Measurements from ENCODE around the gene MYO1H.
"Not testable (repeated sequence)": the region's sequence is repeated elsewhere in the genome, so short reads cannot be mapped to it uniquely, and the experiment has no call there.

Gene MYO1H

DNA sequence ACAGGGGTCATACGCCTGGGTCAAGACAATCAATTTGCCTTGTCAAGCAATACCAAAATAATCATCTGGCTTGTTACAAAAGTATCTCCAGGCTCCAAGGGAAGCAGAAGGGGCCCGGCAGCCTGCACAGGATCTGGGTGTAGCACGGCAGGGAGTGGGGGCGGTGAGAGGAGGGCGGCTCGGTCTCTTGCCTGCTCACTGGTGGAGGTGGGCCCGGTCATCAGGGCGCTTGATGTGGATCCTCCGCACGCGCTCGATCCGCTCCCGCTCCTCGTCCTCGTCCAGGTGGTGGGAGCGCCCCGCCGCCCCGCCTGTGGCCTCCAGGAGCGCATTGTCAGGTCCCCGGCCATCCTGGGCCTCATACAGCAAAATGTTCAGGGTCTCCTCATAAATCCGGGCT lies 103.7 kb downstream of the MYO1H start:
- DNase-seq, result no peak

DNA sequence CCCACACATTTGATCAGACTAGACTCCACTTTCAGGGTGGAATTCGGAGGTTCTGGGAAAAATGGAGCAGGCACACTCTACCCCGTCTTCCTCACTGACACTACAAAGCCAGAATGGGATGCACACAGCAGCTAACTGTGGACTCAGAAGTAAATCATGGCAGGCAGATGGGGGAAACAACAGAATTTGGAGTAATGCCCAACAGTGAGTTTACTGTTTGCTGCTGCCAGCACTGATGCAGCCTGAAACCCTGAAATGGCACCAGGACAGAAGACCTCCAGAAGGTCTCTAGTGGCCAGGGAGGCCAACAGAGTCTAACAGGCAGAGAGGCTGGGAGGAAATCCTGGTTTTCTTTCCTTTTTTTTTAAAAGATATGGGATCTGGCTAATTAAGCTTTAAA lies 104.8 kb downstream of the MYO1H start:
- DNase-seq, result no peak

DNA sequence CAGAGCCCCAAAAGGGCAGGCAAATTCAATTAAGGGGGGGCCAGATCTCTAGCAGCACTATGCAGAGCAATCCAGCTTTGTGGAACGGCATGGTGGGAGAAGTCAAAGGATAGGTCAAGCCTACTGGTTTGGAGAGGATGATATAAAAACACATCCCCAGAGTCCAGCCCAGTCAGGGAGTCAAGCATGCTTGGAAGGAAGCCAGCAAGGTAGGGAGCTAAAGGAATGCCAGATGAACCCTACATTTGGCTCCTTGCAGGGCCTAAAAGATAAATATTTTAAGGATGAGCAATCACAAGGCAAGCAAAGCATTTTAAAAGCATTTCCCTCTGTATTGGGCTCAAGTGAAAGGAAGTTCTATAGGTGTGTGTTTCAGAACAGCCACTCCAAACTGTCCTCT lies 108.0 kb downstream of the MYO1H start:
- peak; percentile 32 for DNase-seq

DNA sequence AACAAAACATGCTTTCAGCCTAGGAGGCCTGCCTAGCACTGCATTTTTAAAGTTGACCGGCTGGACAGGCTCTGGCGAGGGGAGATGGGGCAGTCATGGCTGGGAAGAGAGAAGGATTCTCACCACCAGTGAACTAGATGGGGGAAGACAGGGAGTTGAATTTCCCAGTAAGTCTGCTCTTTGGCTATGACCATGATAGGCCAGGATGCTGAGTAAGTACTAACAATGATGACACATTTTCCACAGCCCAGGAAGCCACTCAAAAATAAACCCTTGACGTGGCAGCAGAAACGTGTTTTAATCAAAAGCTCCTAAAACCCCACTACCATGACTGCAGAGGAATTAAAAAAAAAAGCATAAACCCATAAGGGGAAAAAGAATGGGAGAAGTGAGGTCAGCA lies 110.4 kb downstream of the MYO1H start:
- DNase-seq, result peak; percentile 41

DNA sequence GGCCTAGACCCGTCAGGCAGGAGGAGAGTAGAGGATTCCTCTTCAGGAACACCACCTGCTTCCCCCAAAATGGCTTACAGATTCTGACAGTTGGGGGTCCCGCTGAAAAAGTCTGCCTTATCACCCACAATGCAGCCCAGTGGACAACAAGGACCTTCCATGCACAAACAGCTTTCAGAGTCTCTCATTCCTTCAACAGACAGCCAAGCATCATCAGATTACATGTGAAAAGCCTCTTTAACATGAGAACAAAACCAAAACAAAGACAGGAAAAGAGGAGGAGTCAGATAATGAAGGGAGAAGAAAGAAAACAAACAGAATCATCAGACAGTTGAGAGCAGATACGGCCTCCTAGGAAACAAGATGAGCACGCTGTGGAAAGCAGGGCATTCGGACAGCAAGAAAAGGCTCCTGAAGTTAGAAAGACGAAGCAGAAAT lies 111.1 kb downstream of the MYO1H start:
- no peak for DNase-seq

DNA sequence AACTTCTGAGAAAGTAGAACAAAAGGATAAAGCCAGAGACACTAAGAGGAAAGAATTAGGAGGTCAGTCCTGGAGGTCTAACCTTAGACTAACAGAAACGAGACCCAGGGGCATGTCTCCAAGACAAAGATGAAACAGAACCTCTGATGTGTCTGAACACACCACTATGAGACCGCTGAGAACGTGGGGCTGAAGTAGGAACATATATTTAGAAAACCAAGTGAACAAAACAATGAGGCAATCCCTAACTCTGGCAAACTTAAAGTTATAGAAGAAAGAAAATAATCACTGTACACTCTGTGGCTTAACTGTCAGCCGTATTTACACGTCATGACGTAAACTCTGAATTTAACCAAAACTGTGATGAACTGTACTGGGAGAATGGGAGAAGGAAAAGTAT lies 111.5 kb downstream of the MYO1H start:
- no peak for DNase-seq

DNA sequence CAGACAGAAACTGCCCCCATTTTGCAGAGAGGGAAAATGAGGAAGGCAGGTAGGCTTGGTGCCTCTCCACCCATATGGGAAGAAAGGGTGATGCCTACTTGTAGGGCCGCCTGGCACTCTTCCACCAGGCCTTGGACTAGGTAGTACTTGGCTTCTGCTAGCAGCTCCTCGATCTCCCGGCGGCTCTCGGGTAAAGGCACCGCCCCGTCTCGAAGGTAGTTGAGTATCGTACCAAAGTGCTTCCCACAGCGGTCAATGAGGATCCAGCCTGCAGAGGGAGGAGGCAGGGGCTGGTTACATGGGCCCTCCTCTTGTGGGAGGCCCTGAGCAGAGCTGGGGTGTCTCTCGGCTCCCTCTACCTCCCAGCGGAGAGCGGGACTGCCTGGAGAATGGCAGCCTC lies 112.8 kb downstream of the MYO1H start:
- DNase-seq, result no peak

DNA sequence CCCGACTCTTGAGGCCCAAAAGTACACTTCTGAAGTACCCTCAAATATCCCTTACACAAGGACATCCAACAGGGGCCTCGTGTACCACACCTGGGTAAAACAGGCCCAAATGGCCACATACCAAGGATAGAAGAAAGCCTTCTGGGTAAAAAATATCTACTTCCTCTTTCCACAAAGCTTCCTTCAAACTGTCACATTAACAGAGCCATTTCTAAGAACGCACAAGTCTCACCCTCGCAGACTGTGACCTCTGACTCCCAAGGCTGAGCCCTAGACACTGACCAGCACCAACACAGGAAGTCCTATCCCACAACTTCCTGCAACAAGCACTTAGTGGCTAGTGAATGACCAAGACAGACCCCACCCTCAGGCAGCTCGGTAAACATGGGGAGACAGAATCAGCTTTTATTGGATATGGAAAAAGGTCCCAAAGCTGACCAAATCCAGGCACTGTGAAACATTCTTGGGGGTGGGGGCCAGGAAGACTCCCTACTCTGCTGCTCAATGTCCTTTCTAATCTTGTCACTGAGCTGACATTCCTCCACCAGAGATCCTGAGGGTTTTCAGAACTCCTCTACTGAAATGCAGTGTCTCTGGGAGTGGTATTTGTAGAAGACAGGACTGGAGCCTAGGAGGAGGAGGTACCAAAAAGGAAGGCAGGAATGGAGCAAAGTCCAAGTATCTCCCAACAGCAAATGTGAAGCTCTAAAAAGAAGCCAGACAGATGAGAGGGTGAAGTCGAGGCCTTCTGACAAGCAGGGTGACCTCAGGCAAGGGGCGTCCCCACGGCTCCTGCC lies 113.5 kb downstream of the MYO1H start:
- DNase-seq, result peak; percentile 82

DNA sequence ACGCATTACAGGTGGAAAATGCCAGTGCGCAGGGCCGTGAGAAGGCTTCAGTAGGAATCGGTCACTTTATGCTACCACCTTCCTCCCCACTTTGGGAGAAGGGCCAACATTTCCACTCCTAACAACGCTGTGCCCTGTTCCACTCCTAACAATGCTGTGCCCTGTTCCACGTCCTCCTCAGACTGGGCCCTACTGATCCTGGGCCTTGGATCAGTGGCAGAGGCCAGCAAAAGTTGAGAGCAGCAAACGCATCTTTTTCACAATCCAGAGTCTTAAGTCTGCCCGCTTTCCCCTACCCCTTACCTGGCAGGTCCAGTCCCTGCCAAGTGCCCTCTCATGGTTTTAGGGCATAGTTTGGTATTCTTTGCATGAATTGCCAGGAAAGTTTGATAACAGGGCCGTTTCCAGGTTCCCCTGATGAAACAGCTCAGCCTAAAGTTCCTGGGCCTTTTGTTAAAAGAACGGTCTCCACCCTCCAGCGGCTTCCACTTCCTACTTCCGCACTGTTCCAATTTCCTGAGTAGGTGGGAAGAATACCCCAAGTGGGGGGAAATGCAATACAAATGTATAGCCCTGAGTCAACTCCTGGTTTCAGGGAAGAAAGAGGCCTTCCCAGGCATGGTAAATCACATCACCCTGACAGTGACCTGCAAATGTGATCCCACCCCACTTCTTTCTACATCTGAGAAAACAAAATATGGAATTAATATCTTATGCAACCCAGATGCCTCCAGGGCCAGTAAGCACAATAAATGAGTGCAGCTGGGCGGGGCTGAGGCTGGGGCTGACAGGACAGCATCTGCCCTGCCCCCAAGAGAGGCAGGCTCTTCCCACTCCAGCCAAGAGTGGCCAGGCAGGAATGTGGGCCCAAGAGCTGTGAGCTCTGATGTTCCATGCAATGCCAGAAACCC lies 114.4 kb downstream of the MYO1H start:
- peak; percentile 98 for DNase-seq

DNA sequence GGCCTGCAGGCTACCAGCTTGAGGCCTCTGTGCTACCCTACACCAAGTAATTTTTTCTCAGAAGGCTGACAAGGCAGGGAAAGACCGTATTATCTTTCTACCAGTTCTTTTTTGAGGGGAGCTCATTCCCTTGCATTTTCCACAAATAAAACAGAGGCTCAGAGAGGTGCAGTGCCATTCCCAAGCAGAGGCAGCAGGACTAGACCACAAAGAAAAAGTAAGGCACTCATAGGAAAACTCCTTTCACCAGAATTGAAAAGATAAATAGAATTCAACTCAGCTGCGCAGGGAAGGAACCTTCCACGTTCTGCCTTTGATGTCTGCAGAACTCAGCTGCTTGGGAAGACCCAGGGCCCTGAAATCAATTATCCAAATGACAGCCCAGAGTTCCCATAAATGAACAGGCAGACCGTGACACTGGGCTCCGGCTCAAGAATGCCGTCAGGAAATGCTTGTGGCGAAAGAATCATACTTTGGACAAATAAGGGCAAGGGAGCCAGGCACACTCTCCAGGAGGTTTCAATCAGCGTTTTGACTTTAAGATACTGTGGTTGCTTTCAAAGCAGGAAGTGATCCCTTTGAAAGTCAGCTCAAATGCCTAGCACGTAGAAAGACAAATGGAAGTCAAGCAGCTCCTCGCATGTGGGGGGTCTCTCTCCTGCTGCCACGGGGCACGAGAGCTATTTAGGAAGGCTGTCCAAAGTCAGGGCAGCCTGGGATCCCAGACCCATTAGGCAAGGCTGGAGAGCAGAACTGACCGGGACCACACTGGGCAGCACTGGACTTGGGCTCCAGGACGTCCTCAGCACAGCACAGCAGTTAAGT lies 115.4 kb downstream of the MYO1H start:
- DNase-seq, result peak; percentile 98

DNA sequence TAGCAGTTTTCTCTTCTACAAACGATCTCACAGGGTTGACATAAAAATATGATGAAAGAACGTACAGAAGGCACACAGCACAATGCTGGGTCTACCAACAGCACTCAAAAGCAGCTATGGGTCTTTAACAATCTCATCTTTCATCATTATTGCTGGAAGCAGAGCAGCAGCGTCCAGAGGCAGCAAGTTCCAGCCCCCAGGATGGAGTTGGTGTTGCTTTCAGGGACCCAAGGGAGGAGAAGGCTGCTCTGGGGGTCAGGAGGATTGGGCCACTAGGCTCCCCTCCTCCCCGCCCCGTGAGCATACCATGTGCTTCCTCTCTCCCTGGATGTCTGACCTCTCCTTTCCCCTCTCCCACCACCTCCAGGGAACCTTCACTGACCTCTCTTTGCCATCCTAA lies 116.1 kb downstream of the MYO1H start:
- peak; percentile 33 for DNase-seq

DNA sequence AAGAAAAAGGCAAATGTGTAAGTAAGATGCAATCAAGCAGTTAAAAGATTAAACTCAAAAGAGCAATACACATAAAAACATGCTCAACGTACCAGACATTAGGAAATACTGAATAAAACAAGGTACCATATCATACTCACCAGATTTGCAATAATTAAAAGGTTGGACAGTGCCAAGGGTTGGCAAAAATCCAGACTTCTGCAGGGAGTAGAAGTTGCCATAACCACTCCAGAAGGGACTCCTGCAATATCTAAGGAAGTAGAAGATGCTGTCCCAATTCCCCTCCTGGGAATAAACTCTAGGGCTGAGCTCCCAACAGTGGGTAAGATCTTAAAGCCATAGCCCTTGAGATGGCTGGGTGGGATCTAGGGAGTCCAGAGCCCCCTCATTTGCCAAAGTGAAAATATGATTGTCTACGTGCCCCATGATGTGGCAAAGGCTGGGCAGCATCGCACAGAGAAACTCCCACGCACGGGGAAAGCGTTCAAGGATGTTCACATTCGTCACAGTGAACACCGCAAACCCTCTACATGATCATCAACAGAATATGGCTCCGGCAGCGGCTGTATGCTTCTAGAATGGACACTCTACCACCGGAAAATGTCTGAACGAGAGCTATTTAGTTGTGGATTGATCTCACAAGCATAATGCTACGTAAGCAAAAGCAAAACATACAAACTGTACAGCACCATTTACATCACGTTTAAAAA lies 117.1 kb downstream of the MYO1H start:
- DNase-seq, result no peak

DNA sequence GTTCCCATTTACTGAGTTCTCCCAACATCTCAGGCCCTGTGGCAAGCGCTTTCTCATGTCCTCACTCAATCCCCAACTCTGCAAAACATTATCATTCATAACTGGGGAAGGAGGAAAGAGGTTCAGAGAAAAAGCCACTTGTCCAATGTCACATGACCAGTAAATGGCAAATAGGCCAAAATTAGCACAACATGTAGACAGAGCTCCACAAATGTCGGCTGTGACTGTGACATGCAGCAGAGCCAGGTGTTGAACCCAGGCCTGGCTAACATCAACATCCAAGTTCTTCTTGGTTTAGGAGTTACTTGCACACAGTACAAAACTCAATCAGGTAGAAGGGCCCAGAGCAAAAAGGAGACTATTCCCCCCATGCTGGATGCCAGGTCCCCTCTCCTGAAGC lies 118.6 kb downstream of the MYO1H start:
- DNase-seq, result no peak

DNA sequence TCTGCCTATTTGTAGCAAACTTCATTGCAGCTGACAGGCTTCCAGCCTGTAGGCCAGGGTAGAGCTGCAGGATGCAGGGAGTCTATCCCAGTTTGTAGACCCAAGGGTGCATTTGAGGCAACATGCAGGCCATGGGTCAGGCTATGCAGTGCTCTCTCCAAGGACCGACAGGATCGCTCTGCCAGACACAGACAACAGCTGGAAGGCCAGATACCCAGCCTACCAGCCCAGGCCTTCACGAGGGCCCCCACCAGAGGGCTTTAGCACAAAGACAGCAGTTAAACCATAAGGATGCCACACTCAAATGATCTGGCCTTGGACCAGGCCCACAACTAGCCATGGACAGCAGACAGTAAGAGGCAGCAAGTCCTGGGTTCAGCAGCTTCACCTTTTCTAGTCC lies 119.1 kb downstream of the MYO1H start:
- no peak for DNase-seq

DNA sequence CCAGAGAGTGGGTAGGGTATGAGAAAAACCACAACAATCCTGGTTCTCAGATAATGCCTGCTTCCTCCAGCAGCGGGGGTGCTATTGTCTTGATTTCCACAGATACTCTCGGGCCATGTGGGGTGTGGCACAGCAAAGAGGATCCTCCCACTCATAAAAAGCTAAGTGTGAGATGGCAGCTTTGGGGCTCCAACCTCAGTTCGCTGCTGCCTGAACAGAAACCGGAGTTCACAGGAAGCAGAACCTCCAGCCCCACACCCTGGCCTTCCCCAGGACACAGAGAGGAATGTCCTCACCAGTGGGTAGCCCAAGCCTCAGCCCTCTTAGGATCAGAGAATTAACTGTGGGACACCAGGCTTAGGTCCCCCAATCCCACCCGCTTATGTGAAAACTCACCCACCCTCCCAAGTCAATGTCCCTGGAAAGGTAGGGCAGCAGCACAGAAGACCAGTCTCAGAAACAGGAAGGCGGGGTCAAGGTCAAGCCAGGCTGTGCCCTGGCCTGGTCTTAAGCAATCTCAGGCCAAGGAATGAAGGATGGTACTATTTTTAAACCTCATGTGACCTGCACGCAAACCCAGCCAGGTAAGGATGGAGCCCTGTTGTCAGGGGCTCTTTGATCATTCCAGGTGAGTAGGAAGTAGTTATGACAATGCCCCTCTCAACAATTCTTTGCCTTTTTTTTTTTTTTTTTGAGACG lies 120.4 kb downstream of the MYO1H start:
- DNase-seq, result no peak

DNA sequence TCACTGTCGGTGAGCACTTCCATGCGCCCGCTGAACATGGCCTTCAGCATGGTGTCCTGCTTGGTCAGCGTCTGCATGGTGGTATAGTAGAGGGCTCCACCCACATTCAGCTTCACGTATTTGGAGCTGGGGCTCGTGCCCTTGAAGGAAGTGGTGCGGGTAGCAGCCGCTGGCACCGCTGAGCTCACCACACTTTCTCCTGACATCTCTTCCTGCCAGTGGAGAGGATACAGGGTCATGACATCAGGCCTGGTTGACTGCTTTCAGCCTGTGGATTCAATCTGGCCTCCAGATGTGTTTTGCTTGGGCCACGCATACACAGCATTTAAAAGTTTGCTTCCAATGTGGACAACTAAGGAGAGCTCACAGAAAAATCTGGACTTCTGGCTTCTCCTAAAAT lies 121.8 kb downstream of the MYO1H start:
- DNase-seq, result peak; percentile 62

DNA sequence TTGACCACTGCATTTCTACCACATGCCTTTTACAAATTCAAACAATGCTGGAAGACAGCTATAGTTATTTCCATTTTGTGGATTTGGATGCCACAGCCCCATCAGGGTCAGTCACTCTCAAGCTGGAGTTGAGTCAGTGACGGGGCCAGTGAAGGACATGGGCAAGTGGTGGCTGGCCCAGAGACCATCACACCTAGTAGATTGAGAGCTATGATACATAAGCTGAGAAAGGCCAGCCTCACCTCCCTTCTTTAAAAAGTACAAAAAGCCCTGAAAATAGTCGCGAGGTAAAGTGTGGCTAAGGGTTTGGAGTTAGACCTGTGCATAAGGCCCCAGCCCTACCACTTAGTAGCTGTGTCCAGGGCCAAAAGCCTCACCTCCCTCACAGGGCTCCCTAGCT lies 125.3 kb downstream of the MYO1H start:
- no peak for DNase-seq

DNA sequence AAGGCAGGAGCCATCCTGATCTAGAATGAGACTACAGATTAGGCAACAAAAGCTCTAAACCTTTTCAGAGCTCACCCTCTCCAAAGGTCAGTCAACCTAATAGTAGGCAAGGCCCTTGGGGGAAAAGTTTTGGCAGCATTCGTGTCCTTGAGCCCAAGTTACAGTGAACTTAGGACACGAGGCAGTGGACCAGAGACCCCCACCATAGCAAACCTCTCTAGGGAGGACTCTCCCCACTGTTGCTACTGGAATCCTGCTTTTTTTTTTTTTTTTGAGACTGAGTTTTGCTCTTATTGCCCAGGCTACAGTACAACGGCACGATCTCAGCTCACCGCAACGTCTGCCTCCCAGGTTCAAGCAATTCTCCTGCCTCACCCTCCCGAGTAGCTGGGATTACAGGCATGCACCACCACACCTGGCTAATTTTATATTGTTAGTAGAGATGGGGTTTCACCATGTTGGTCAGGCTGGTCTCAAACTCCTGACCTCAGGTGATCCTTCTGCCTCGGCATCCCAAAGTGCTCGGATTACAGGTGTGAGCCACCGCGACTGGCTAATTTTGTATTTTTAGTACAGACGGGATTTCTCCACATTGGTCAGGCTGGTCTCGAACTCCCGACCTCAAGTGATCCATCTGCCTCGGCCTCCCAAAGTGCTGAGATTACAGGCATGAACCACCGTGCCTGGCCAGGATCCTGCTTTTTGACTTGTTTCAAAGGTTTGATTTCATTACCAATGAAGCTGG lies 126.0 kb downstream of the MYO1H start:
- DNase-seq, result not testable (repeated sequence)

DNA sequence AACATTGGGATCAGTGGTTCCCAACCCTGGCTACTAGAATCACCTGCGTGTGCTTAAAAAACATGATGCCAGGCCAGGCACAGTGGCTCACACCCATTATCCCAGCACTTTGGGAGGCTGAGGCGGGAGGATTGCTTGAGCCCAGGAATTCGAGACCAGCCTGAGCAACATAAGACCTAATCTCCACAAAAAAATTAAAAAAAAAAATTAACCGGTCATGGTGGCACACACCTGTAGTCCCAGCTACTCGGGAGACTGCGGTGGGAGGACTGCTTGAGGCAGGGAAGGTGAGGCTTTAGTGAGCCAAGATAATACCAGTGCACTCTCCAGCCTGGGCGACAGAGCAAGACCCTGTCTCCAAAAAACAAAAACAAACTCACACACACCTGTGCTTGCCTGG lies 127.4 kb downstream of the MYO1H start:
- no peak for DNase-seq

DNA sequence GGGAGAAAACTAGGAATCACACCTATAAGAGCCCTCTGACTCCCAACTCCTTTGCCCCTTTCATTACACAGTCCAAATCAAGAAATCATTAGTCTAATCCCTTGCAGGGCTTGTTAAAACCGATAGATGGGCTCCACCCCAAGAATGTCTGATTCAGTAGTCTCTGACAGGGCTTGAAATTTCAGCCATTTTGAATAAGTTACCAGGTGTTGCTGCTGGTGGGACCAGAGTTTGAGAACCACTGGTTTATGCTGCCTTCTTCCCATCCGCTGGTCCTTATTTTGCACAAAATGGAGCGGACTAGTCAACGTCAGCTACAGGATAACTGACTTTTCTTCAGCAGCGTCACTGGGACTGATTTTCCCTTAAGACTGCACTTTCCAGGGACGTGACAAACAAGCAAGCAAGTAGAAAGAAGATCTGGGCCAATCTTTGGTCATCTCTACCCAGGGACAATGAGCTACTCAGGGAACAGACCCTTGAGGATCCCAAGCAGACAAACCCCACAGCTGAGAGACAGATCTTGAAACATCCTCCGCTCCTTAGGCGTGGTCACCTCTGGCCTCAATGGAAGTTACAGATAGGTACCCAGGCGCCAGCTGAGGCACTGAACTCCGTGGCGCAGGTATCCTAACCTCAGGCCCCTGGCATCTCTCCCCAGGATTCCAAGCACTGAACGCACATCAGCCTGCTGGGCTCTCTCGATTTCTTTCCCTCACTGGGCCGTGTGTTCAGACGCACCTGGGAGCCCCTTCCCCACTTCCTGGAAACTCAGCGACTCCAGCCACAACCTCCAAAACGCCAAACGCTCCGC lies 128.5 kb downstream of the MYO1H start:
- DNase-seq, result no peak
